B cell (primary cell): Measurements from ENCODE around the gene NXF2. TPM values are rescaled to one million over a fixed set of nuclear protein-coding genes. Genes with fewer than 3 reads are reported as not detected.
"Not testable (repeated sequence)": the region's sequence is repeated elsewhere in the genome, so short reads cannot be mapped to it uniquely, and the experiment has no call there.

ENCODE experiments used
- ATAC-seq: fragments of 200-7000 bp; cut with Tn5 transposase; one replicate; pipeline ENCODE4 v1.10.0; 2021; ENCODE audit warnings: low read depth, mild to moderate bottlenecking, moderate number of reproducible peaks, moderate library complexity
- CTCF ChIA-PET: fragments of 350-600 bp; sonication (Branson Sonifier 250); formaldehyde crosslinking; loops from one replicate; lab custom pipeline; 2021; ENCODE audit warnings: antibody characterized with exemption, inconsistent platforms; lab: Charles Lee
- POLR2A ChIA-PET: fragments of 350-600 bp; sonication (Branson Sonifier 250); formaldehyde crosslinking; loops from one replicate; lab custom pipeline; 2021; ENCODE audit warnings: antibody characterized with exemption; lab: Charles Lee
- DNase-seq: peaks from one replicate; pipeline ENCODE4 v3.0.0; 2013
- H2AFZ ChIP-seq: 2 replicates; pipeline ENCODE4 v1.6.1; 2012; ENCODE audit warnings: mild to moderate bottlenecking, low read depth, low read length; ENCODE audit not compliant: insufficient read depth, poor library complexity, severe bottlenecking
- H3K27ac ChIP-seq, 2 donors: 1 replicate in 1 of 2; 2 replicates in 1 of 2; pipeline ENCODE4 v1.5.1; 2012 to 2013; ENCODE audit warnings: low read length in 2 of 2, mild to moderate bottlenecking in 2 of 2, moderate library complexity in 1 of 2
- H3K27me3 ChIP-seq, 4 experiments: fragments of 200-600 bp in 1 of 4; sonication (generic) in 1 of 4; replicated peaks in 1 of 4; 1 replicate in 2 of 4; 2 replicates in 2 of 4; pipeline versions ENCODE4 v1.6.1 to v1.7.0; 2013 to 2016; ENCODE audit warnings: low read length in 3 of 4, mild to moderate bottlenecking in 2 of 4, mixed read lengths in 1 of 4, moderate library complexity in 1 of 4; ENCODE audit not compliant: insufficient read depth in 4 of 4, control insufficient read depth in 3 of 4; ENCODE audit errors: control extremely low read depth in 1 of 4
- H3K36me3 ChIP-seq, 2 experiments: replicated peaks in 1 of 2; 1 replicate in 1 of 2; 2 replicates in 1 of 2; pipeline versions ENCODE4 v1.6.1 to v1.7.1; 2013; ENCODE audit warnings: low read length in 1 of 2; ENCODE audit not compliant: insufficient read depth in 2 of 2, control insufficient read depth in 1 of 2; ENCODE audit errors: control extremely low read depth in 1 of 2, extremely low read depth in 1 of 2
- H3K4me1 ChIP-seq, 2 donors: fragments of 200-600 bp in 1 of 2; sonication (generic) in 1 of 2; 1 replicate in 1 of 2; 2 replicates in 1 of 2; pipeline versions ENCODE4 v1.5.1 to v1.6.1; 2013 to 2017; ENCODE audit warnings: low read length in 2 of 2; ENCODE audit not compliant: control insufficient read depth in 2 of 2, insufficient read depth in 2 of 2
- H3K4me2 ChIP-seq: replicated peaks from 2 replicates; pipeline ENCODE3; 2012; ENCODE audit warnings: mild to moderate bottlenecking, low read depth, low read length; ENCODE audit not compliant: poor library complexity, severe bottlenecking
- H3K4me3 ChIP-seq, 5 experiments: fragments of 200-600 bp in 1 of 5; sonication (generic) in 1 of 5; 1 replicate in 3 of 5; 2 replicates in 2 of 5; pipeline versions ENCODE4 v1.5.1 to v1.7.0; 2011 to 2016; ENCODE audit warnings: low read length in 4 of 5, mild to moderate bottlenecking in 4 of 5, low read depth in 2 of 5, control low read depth in 1 of 5, moderate library complexity in 1 of 5; ENCODE audit not compliant: insufficient read depth in 1 of 5; ENCODE audit errors: control extremely low read depth in 1 of 5, extremely low read depth in 1 of 5
- H3K79me2 ChIP-seq: fragments of 200-600 bp; sonication (generic); one replicate; pipeline ENCODE4 v1.6.0; 2016; ENCODE audit warnings: low read length; ENCODE audit not compliant: control insufficient read depth, insufficient read depth
- H3K9ac ChIP-seq: fragments of 200-600 bp; sonication (generic); 2 replicates; pipeline ENCODE4 v1.6.1; 2017; ENCODE audit warnings: mild to moderate bottlenecking, low read length, moderate library complexity
- H3K9me3 ChIP-seq, 3 donors: one replicate each; pipeline versions ENCODE4 v1.6.1 to v1.7.1; 2013; ENCODE audit warnings: low read length in 2 of 3; ENCODE audit not compliant: control insufficient read depth in 2 of 3, insufficient read depth in 1 of 3; ENCODE audit errors: control extremely low read depth in 1 of 3
- H4K20me1 ChIP-seq: 2 replicates; pipeline ENCODE4 v1.6.0; 2012; ENCODE audit warnings: mild to moderate bottlenecking, low read length; ENCODE audit not compliant: insufficient read depth, control insufficient read depth, poor library complexity, severe bottlenecking
- H3K27ac Mint-ChIP-seq: one replicate; pipeline ENCODE4 v1.8.0; 2021; ENCODE audit warnings: mixed read lengths
- H3K27me3 Mint-ChIP-seq: one replicate; pipeline ENCODE4 v1.8.0; 2021; ENCODE audit warnings: mixed read lengths
- H3K4me1 Mint-ChIP-seq: one replicate; pipeline ENCODE4 v1.8.0; 2021; ENCODE audit warnings: mixed read lengths
- H3K4me3 Mint-ChIP-seq: one replicate; pipeline ENCODE4 v1.8.0; 2021; ENCODE audit warnings: mixed read lengths
- H3K9me3 Mint-ChIP-seq: one replicate; pipeline ENCODE4 v1.8.0; 2022; ENCODE audit warnings: mixed read lengths; ENCODE audit not compliant: insufficient read depth
- WGBS: methylation state at CpG from one replicate; pipeline ENCODE4 v1.1.5; 2013; ENCODE audit warnings: missing lambda C conversion rate; ENCODE audit not compliant: insufficient coverage; 5-methylcytosine and 5-hydroxymethylcytosine counted together
- intact Hi-C: fragments of 100-400 bp; cut with micrococcal nuclease; formaldehyde crosslinking; loops from one replicate; pipeline ENCODE4 v1.10.0; 2022
- polyA plus RNA-seq: library from polyadenylated mRNA; depleted of rRNA; stranded (reverse); fragments of >200 nt; gene quantifications from 2 replicates; pipeline ENCODE4 v1.2.3, GENCODE V29; 2012
- total RNA-seq, 2 donors: library from RNA; stranded (reverse); fragments of 120-200 nt in 1 of 2; gene quantifications; 1 replicate in 1 of 2; 2 replicates in 1 of 2; pipeline versions ENCODE4 v1.2.3 to v1.2.4, GENCODE V29; 2013 to 2022

The NXF2 gene
- total and polyA plus RNA-seq, 2 donors (not counting 1 experiment from before 2014, with no cell fraction given), result not detected

GRCh38 chrX:102235678-102236077 is 11.3 kb upstream of the NXF2 start:
- H3K27ac ChIP-seq, H3K27me3 Mint-ChIP-seq, H3K27me3 ChIP-seq, H3K9ac ChIP-seq, CTCF ChIA-PET, H3K4me1 ChIP-seq, H3K4me2 ChIP-seq, H3K4me3 Mint-ChIP-seq, H4K20me1 ChIP-seq, ATAC-seq, H3K27ac Mint-ChIP-seq, H3K9me3 ChIP-seq, H3K36me3 ChIP-seq, POLR2A ChIA-PET, H3K4me3 ChIP-seq, DNase-seq, H3K4me1 Mint-ChIP-seq, H3K9me3 Mint-ChIP-seq, intact Hi-C loops, H2AFZ ChIP-seq, H3K79me2 ChIP-seq: not testable (repeated sequence)
- no CpG with 5 or more reads among the region's 7 CpGs for WGBS

- CTCF ChIA-PET, H3K9me3 ChIP-seq: not testable (repeated sequence)
Measured at GRCh38 chrX:102240265-102240664, 6.7 kb upstream of the NXF2 start.

GRCh38 chrX:102272231-102272630 is 25.3 kb downstream of the NXF2 start:
- DNase-seq, H3K9me3 Mint-ChIP-seq, CTCF ChIA-PET: not testable (repeated sequence)

More at GRCh38 chrX:102240265-102240664, 6.7 kb upstream of the NXF2 start:
- H3K36me3 ChIP-seq, H3K4me3 ChIP-seq, H3K4me1 Mint-ChIP-seq, H3K4me3 Mint-ChIP-seq, H3K4me1 ChIP-seq, H3K4me2 ChIP-seq, H3K27ac Mint-ChIP-seq, H3K27me3 ChIP-seq, DNase-seq, intact Hi-C loops, ATAC-seq, H2AFZ ChIP-seq, H4K20me1 ChIP-seq, H3K27ac ChIP-seq, H3K27me3 Mint-ChIP-seq, H3K9ac ChIP-seq, POLR2A ChIA-PET, H3K79me2 ChIP-seq, H3K9me3 Mint-ChIP-seq: not testable (repeated sequence)
- WGBS, result no CpG with 5 or more reads among the region's 15 CpGs

More at GRCh38 chrX:102272231-102272630, 25.3 kb downstream of the NXF2 start:
- ATAC-seq, H3K27me3 Mint-ChIP-seq, H3K27me3 ChIP-seq, H3K4me1 Mint-ChIP-seq, H2AFZ ChIP-seq, H3K79me2 ChIP-seq, POLR2A ChIA-PET, H4K20me1 ChIP-seq, H3K9me3 ChIP-seq, H3K9ac ChIP-seq, H3K36me3 ChIP-seq, H3K4me2 ChIP-seq, H3K4me1 ChIP-seq, H3K4me3 ChIP-seq, intact Hi-C loops, H3K27ac Mint-ChIP-seq, H3K27ac ChIP-seq, H3K4me3 Mint-ChIP-seq: not testable (repeated sequence)
- WGBS, result no CpG with 5 or more reads among the region's 4 CpGs
